T-helper 2 cell treated with Interferon-gamma antibody and Interleukin-4, amounts not matched to agents 100 ng/mL and 5 ng/mL, for 36 hours (primary cell): ENCODE measurements around the gene ARL6IP5. TPM values are rescaled to one million over a fixed set of nuclear protein-coding genes. Genes with fewer than 3 reads are reported as not detected.

Experiments used
- intact Hi-C: fragments of 100-400 bp; cut with micrococcal nuclease; formaldehyde crosslinking; loops from one replicate; pipeline ENCODE4 v1.15.1; 2023
- total RNA-seq: library from RNA; stranded (reverse); gene quantifications from 2 replicates; pipeline ENCODE4 v1.2.3, GENCODE V29; 2022

The ARL6IP5 gene
- 156 and 160 TPM in 2 replicates for total RNA-seq

DNA sequence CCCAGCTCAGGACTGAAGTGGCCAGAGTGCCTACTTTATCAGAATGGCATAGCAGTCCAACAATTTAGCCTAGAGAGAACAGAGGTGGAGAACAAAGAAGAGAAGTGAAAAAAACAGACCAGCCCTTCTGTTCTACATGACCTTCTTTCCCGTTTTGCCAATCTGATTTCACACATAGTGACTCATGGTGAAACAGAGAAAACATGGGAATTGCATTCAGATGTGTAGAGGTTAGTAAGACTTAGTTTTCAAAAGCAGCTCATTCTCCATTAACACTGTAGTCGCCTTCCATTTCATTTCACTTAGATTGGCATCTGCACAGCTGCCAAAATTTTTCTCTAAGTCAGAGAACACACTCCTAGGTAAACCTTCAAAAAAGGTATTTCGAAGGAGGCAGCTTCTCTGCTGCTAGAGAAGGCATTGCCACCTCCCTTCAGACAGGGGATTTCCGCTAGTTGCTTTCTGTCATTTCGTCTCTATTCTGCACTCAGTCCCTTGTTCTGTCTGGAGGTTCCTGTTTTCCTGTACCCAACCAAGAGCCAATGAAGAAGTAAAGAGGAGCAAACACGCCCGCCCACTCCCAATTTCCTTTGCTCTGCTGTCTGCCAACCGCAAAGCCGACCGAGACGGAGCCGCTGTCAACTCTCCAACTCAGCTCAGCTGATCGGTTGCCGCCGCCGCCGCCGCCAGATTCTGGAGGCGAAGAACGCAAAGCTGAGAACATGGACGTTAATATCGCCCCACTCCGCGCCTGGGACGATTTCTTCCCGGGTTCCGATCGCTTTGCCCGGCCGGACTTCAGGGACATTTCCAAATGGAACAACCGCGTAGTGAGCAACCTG is at the start of gene ARL6IP5:
ARL6IP5 (plus strand) TSS at position 612 of the 842 bp plus-strand sequence; CDS start at position 723, 111 bp downstream.
- intact Hi-C loops = loop anchor here (1.0 to 10.0 kb wide), 5 partner anchors 32 to 1980 kb away; partner anchors contain the start of genes EOGT, SUCLG2 and TMF1

DNA sequence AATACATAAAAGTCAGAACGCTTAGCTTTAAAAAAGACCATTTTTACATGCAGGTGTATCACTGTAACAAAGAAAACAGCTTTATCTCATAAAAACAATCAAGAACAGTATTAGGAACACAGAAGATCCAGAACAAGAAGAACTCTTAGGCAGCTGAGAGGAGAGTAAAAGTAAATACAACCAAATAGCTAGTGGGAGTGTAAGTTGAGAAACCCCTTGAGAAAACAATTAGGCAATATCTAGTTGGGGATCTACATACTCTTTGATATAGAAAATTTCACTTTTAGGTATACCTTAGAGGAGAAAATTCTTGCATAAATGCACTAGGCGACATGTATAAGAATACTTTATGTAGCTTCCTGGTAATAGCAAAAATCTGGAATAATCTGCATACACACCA is 40.1 kb upstream of the ARL6IP5 start:
- intact Hi-C loops = no loop called here

- intact Hi-C loops = no loop called here
These were observed 35.7 kb upstream of the ARL6IP5 start for GRCh38 chr3:69048990-69049389.

DNA sequence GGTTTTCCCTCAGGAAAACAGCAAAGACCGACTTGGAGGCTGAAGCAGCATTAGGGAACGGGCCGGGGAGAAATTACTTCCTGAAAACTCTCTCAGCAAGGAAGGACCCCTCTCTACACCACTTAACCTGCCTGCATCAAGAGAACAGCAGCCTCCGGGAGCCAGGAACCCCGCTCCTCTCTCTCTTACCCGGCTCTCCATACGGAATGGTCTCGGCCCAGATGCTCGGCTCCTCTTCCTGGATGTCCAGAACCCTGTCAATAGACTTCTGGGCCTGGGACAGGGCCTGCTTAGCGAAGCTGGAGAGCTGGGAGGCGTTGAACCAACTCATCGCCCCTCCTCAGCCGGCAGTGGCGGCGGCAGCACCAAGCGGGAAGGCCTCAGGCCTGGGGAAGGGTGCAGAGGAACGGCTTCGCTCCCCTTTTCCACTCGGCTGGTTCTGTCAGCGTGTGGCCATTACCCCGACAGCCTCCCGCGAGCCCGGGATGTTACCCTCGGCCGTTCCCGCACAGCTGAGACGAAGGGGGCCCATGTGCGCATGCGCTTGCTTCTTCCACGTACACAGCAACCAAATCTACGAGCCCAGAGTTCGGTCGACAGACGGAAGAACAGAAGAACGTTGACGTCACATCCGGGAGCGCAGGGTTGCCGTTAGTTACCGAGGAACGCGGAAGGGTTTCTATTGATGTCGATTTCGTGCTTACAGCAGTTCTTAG is 32.8 kb upstream of the ARL6IP5 start, which contains the start of gene TMF1:
TMF1 (minus strand) TSS at position 578 of the 716 bp plus-strand sequence; CDS start at position 331, 247 bp downstream.
- intact Hi-C loops = loop anchor here (1.0 to 2.0 kb wide), 5 partner anchors 19 to 40 kb away; partner anchors contain the start of genes ARL6IP5, EOGT and UBA3

DNA sequence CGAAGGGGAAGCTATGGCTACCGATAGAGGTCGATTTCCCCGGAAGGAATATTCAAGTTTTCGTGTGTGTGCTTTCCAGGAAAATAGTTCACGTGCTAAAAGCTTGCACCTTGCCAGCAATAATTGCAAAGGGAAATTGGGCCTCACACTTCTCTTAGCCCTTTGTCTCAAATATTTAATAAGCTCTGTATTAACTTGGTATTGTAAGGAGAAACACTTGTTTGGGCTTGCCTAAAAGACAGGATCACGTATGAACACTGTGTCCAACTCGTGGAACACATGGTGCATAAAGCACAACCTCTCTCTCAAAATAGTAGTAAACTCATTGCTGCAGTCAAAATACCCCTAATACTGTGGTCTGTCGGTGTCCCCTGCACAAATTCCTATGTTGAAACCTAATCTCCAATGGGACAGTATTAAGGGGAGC is 32.3 kb upstream of the ARL6IP5 start:
- intact Hi-C loops = loop anchor here (1.0 to 2.0 kb wide), 5 partner anchors 19 to 40 kb away; partner anchors contain the start of genes ARL6IP5, EOGT and UBA3

GRCh38 chr3:69058180-69058946 is 26.4 kb upstream of the ARL6IP5 start:
- intact Hi-C loops = no loop called here

GRCh38 chr3:69058947-69059224 is 25.9 kb upstream of the ARL6IP5 start:
- intact Hi-C loops = no loop called here

- intact Hi-C loops = no loop called here
These were observed 25.0 kb upstream of the ARL6IP5 start for GRCh38 chr3:69059688-69060087.

GRCh38 chr3:69063636-69064035 is 21.1 kb upstream of the ARL6IP5 start:
- intact Hi-C loops = no loop called here

GRCh38 chr3:69065318-69065964 is 19.3 kb upstream of the ARL6IP5 start:
- intact Hi-C loops = no loop called here

DNA sequence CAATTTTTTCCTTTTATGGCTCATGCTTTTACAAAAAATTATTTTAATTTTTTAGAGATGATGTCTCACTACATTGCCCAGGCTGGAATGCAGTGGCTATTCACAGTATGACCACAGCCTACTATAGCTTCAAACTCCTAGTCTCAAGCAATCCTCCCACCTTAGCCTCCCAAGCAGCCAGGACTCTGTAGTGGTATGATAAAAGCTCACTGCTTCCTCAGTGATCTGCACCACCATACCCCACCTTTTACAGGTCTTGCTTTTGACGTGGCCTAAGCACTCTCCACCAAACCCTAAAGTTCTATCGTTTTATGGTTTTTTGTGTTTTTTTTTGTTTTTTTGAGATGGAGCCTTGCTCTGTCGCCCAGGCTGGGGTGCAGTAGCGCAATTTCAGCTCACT is 18.6 kb upstream of the ARL6IP5 start:
- intact Hi-C loops = no loop called here

- intact Hi-C loops = no loop called here
These were observed 11.8 kb upstream of the ARL6IP5 start for GRCh38 chr3:69072928-69073327.

DNA sequence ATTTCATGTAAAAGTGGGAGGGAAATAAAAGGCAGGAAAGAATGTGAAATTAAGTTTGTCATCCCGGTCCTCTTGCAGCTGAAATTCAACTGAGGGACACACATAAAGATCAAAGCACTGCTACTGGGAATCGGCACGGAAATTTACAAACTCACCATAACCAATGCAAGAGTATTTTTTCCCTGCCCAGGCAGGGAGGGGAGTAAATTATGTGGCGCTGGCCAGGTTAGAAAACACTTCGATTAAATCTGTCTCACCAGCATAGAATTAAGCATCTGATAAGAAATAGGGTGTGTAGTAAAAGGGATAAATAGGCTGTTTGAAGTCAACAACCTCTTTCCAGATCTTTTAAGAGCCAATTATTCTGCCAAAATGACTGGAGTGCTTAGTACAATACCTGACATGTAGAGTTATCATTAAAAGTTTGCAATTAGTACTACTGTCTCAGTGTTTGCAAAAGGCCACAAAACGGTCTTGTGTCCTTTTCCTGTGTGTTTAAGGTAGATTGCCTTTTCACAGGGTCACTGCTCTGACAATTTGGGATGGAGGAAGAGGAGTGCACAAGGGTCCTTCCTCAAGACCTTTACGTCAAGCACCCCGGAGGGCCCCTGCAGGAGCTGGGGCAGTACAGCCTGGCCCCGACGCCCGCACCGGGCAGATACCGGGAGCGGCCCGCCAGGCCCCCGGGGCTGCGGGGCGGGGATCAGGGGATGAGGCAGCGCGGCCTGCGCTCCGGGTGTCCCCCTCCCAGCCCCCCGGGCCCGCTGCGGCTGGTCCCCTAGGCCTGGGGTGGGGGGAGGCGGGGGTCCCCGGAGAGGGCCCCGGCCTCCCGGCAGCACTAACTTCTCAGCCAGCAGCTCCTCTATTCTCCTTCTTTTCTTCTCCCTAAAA is 5.2 kb upstream of the ARL6IP5 start:
- intact Hi-C loops = loop anchor here (1.0 to 10.0 kb wide), 4 partner anchors 27 to 1985 kb away; partner anchors contain the start of genes SUCLG2 and TMF1

- intact Hi-C loops = loop anchor here (1.0 to 10.0 kb wide), 4 partner anchors 28 to 1984 kb away; partner anchors contain the start of genes SUCLG2 and TMF1
These were observed 4.4 kb upstream of the ARL6IP5 start, which contains the start of gene UBA3 for GRCh38 chr3:69080233-69080920. Gene UBA3, minus strand, starts transcription at chr3:69080365. Its CDS starts 12 bp downstream, at chr3:69080353.

DNA sequence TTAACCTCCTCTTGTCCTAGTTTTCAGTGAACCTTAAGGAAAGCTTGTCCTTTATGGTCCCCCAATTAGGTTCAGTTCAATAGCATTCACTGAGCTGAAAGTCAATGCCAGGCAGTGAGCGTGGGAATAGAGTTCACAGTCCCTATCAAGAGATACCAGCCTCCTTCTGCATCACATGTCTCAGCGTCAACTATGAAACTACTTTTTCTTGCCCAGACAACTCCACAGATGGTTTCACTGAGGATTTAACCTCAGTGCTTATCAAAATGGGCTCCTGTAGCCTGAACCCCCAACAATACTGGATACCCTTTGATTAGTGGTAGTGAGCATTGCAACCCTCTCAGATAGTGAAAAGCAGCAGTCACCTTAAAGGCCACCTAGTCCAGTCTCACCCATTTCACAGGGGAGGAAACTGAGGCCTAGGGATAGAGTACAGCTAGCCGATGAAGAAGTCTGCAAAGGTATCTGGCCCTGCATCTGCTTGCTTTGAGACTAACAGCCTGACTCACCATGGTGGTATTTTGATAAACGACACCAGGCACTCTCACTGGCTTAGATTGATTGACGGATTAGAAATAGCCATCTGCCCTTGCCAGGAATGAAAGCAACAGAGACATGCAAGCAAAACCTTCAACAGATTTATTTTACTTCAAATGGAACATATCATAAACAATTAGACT is 3.0 kb upstream of the ARL6IP5 start:
- intact Hi-C loops = loop anchor here (1.0 to 10.0 kb wide), 4 partner anchors 11 to 1983 kb away; partner anchors contain the start of gene SUCLG2

DNA sequence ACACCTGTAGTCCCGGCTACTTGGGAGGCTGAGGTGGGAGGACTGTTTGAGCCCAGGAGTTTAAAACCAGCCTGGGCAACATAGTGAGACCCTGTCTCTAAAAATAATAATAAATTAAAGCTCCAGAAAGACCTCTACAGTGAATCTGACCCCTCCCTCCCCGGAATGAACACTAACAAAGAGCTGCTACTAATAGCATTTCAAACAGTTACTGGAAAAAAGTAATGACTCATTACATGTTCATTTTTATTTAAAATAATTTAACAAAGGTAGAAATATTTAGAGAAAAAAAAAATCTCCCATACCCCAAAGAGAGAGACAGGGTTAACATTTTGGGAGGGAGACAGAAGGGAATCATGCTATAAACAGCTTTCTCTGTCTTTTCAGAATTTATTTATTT is 2.4 kb upstream of the ARL6IP5 start:
- intact Hi-C loops = loop anchor here (1.0 to 10.0 kb wide), 3 partner anchors 10 to 1982 kb away; partner anchors contain the start of gene SUCLG2

GRCh38 chr3:69082805-69083204 is 1.9 kb upstream of the ARL6IP5 start:
- intact Hi-C loops = loop anchor here (1.0 to 10.0 kb wide), 3 partner anchors 9 to 1982 kb away; partner anchors contain the start of gene SUCLG2
